ENCODE results near the gene TIPIN. TPM values are rescaled to one million over a fixed set of nuclear protein-coding genes. Genes with fewer than 3 reads are reported as not detected.
"Not testable (repeated sequence)": the region's sequence is repeated elsewhere in the genome, so short reads cannot be mapped to it uniquely, and the experiment has no call there.

The TIPIN gene
- total RNA-seq, 4 donors from 2014 or later = 2.9 to 9.1 (median 4.3) TPM

- H3K4me3 ChIP-seq = no peak overlapping the region
- no peak for ATAC-seq
- no peaks in the 10 kb centered on the region for H3K4me1 ChIP-seq
- TF ChIP-seq POLR2AphosphoS5 (IDR thresholded peaks at IDR 0.05) (no peak), EP300 (IDR thresholded peaks at IDR 0.05) (no peak), CTCF (IDR thresholded peaks at IDR 0.05) (no peak), POLR2A (IDR thresholded peaks at IDR 0.05) (no peak)
- 91 to 100% methylated on average over 2 of the region's 2 CpGs for WGBS, 2 donors (ENCODE audit: low coverage in 1 of 2)
- no peaks in the 10 kb centered on the region for H3K9me3 ChIP-seq
- H3K27me3 ChIP-seq = no peaks in the 10 kb centered on the region
- H3K36me3 ChIP-seq = peaks cover 0 to 99% of the 10 kb centered on the region in 2 donors
- no peak overlapping the region for H3K27ac ChIP-seq
These were observed 44.3 kb downstream of the TIPIN start for GRCh38 chr15:66312144-66312543.

DNA sequence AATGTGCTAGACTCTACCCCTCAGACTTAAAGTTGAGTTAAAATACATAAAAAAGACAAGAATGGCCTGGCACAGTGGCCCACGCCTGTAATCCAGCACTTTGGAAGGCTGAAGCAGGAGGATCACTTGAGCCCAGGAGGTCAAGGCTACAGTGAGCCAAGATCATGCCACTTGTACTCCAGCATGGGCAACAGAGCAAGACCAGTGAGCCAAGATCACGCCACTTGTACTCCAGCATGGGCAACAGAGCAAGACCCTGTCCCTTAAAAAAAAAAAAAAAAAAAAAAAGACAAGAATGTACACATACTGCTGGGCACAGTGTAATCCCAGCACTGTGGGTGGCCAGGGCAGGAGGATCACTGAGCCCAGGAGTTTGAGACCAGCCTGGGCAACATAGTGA lies 45.7 kb downstream of the TIPIN start:
- no peaks in the 10 kb centered on the region for H3K4me1 ChIP-seq
- H3K27me3 ChIP-seq = no peaks in the 10 kb centered on the region
- no peaks in the 10 kb centered on the region for H3K9me3 ChIP-seq
- ATAC-seq = no peak
- WGBS, 2 donors (ENCODE audit: low coverage in 1 of 2) = 100% methylated on average over 2 of the region's 2 CpGs; no CpG with 5 or more reads in 1 of the 2 donors
- TF ChIP-seq EP300 (IDR thresholded peaks at IDR 0.05) (no peak), CTCF (IDR thresholded peaks at IDR 0.05) (no peak), POLR2AphosphoS5 (IDR thresholded peaks at IDR 0.05) (no peak)
- no peak overlapping the region for H3K4me3 ChIP-seq
- peaks cover 0 to 99% of the 10 kb centered on the region in 2 donors for H3K36me3 ChIP-seq
- H3K27ac ChIP-seq = no peak overlapping the region

DNA sequence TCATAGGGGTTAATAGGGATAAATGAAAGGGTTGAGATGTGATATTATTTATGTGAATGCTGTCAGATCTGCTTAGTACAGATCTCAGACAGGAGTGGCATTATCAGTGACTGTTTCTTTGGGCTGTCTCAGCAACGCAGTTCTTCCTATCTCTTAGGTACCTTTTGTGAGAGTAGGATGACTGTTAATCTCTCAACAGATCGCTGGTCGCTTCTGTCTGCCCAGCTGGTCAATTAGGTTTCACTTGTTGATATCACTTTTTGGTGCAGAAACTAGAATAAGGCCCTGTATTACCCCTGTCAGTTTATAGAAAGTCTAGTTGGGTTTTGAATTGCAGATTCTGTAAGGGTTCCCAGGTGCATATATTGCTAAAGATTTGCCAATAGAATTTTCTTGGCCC lies 46.7 kb downstream of the TIPIN start:
- H3K4me1 ChIP-seq = no peaks in the 10 kb centered on the region
- no peaks in the 10 kb centered on the region for H3K9me3 ChIP-seq
- no peak overlapping the region for H3K27ac ChIP-seq
- 64 to 67% methylated on average over 1 to 3 of the region's 3 CpGs for WGBS, 2 donors (ENCODE audit: low coverage in 1 of 2)
- peaks cover 0 to 97% of the 10 kb centered on the region in 2 donors for H3K36me3 ChIP-seq
- no peak for TF ChIP-seq EP300 (IDR thresholded peaks at IDR 0.05)
- TF ChIP-seq CTCF (IDR thresholded peaks at IDR 0.05) = no peak
- no peak for TF ChIP-seq POLR2AphosphoS5 (IDR thresholded peaks at IDR 0.05)
- no peak for TF ChIP-seq POLR2A (IDR thresholded peaks at IDR 0.05)
- no peak overlapping the region for H3K4me3 ChIP-seq
- no peaks in the 10 kb centered on the region for H3K27me3 ChIP-seq
- no peak for ATAC-seq

DNA sequence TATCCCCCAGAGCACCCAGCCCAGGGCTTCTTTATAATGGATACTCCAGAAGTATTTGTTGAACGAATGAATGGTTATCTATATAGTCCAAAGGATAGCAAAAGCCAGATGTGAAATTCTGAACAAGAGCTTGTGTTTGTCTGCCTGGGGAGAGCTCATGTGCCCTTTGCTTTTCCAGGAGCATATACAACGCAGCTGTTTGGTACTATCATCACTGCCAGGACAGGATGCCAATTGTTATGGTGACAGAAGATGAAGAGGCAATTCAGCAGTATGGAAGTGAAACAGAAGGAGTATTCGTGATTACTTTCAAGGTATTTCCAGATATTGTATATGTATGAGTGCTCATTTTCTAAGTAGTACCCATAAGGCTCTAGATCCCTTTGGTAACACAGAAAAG lies 48.0 kb downstream of the TIPIN start:
- WGBS, 2 donors (ENCODE audit: low coverage in 1 of 2) = 83 to 94% methylated on average over 1 to 3 of the region's 3 CpGs
- ATAC-seq = no peak
- no peak for TF ChIP-seq CTCF (IDR thresholded peaks at IDR 0.05)
- no peak for TF ChIP-seq EP300 (IDR thresholded peaks at IDR 0.05)
- TF ChIP-seq POLR2AphosphoS5 (IDR thresholded peaks at IDR 0.05) = no peak
- no peak for TF ChIP-seq POLR2A (IDR thresholded peaks at IDR 0.05)

GRCh38 chr15:66306381-66306780 lies 50.1 kb downstream of the TIPIN start:
- no peak overlapping the region for H3K27ac ChIP-seq
- H3K4me1 ChIP-seq = no peaks in the 10 kb centered on the region
- peaks cover 0 to 82% of the 10 kb centered on the region in 2 donors for H3K36me3 ChIP-seq
- no peak for TF ChIP-seq EP300 (IDR thresholded peaks at IDR 0.05)
- TF ChIP-seq POLR2A (IDR thresholded peaks at IDR 0.05) = no peak
- no peak for TF ChIP-seq CTCF (IDR thresholded peaks at IDR 0.05)
- no peak for TF ChIP-seq POLR2AphosphoS5 (IDR thresholded peaks at IDR 0.05)
- H3K4me3 ChIP-seq = no peak overlapping the region
- no peak for ATAC-seq
- H3K27me3 ChIP-seq = no peaks in the 10 kb centered on the region
- 87 to 90% methylated on average over 3 of the region's 3 CpGs for WGBS, 2 donors (ENCODE audit: low coverage in 1 of 2)
- H3K9me3 ChIP-seq = no peaks in the 10 kb centered on the region

More for the DNA sequence above, 48.0 kb downstream of the TIPIN start:
- Histone ChIP-seq H3K4me1 (no peaks in the 10 kb centered on the region), H3K4me3 (no peak overlapping the region), H3K9me3 (no peaks in the 10 kb centered on the region), H3K36me3 (peaks cover 0 to 86% of the 10 kb centered on the region in 2 donors), H3K27ac (no peak overlapping the region), H3K27me3 (no peaks in the 10 kb centered on the region)

GRCh38 chr15:66304425-66304824 lies 52.1 kb downstream of the TIPIN start:
- not testable (repeated sequence) for H3K9me3 ChIP-seq, H3K27ac ChIP-seq, H3K4me3 ChIP-seq, ATAC-seq, H3K27me3 ChIP-seq, H3K4me1 ChIP-seq
- H3K36me3 ChIP-seq = peaks cover 0 to 77% of the 10 kb centered on the region in 2 donors
- WGBS, 2 donors (ENCODE audit: low coverage in 1 of 2) = 72 to 78% methylated on average over 5 to 7 of the region's 10 CpGs

Measured in gastroesophageal sphincter (tissue), 4 donors.